HG03135 (cell line): ENCODE data around the gene LAMA2.

Experiments used
- ATAC-seq: cut with Tn5 transposase; IDR thresholded peaks from one replicate; pipeline ENCODE4 v1.9.1; 2021; ENCODE audit warnings: mild to moderate bottlenecking, moderate library complexity; ENCODE audit not compliant: unreplicated experiment

The LAMA2 gene

GRCh38 chr6:129475477-129476247, 592.7 kb downstream of the LAMA2 start:
- no peak for ATAC-seq

GRCh38 chr6:129476248-129476564, 593.3 kb downstream of the LAMA2 start:
- no peak for ATAC-seq

- no peak for ATAC-seq
Observed at GRCh38 chr6:129476810-129477209, 593.9 kb downstream of the LAMA2 start.

- no peak for ATAC-seq
Observed at GRCh38 chr6:129478379-129478778, 595.4 kb downstream of the LAMA2 start.

- no peak for ATAC-seq
Observed at GRCh38 chr6:129481706-129482105, 598.8 kb downstream of the LAMA2 start.

- no peak for ATAC-seq
Observed at GRCh38 chr6:129485746-129486145, 602.8 kb downstream of the LAMA2 start.

GRCh38 chr6:129486327-129486726, 603.4 kb downstream of the LAMA2 start:
- no peak for ATAC-seq

GRCh38 chr6:129488313-129488712, 605.4 kb downstream of the LAMA2 start:
- ATAC-seq, result no peak

GRCh38 chr6:129489215-129489765, 606.4 kb downstream of the LAMA2 start:
- ATAC-seq, result no peak

- ATAC-seq, result peak; percentile 85
Observed at GRCh38 chr6:129490521-129491255, 607.8 kb downstream of the LAMA2 start.

- peak; percentile 10 for ATAC-seq
Observed at GRCh38 chr6:129491436-129491835, 608.5 kb downstream of the LAMA2 start.

GRCh38 chr6:129492260-129492659, 609.3 kb downstream of the LAMA2 start:
- no peak for ATAC-seq

- no peak for ATAC-seq
Observed at GRCh38 chr6:129493354-129493902, 610.5 kb downstream of the LAMA2 start.

- ATAC-seq, result no peak
Observed at GRCh38 chr6:129494099-129494498, 611.2 kb downstream of the LAMA2 start.

GRCh38 chr6:129494586-129494985, 611.6 kb downstream of the LAMA2 start:
- no peak for ATAC-seq

- ATAC-seq, result no peak
Observed at GRCh38 chr6:129495652-129496051, 612.7 kb downstream of the LAMA2 start.

- no peak for ATAC-seq
Observed at GRCh38 chr6:129497481-129498441, 614.8 kb downstream of the LAMA2 start.

- ATAC-seq, result no peak
Observed at GRCh38 chr6:129498541-129498940, 615.6 kb downstream of the LAMA2 start.

- ATAC-seq, result peak; percentile 64
Observed at GRCh38 chr6:129498950-129499842, 616.3 kb downstream of the LAMA2 start.

- ATAC-seq, result no peak
Observed at GRCh38 chr6:129499843-129500219, 616.9 kb downstream of the LAMA2 start.
